ENCODE measurements around the gene AFF4.

DNA sequence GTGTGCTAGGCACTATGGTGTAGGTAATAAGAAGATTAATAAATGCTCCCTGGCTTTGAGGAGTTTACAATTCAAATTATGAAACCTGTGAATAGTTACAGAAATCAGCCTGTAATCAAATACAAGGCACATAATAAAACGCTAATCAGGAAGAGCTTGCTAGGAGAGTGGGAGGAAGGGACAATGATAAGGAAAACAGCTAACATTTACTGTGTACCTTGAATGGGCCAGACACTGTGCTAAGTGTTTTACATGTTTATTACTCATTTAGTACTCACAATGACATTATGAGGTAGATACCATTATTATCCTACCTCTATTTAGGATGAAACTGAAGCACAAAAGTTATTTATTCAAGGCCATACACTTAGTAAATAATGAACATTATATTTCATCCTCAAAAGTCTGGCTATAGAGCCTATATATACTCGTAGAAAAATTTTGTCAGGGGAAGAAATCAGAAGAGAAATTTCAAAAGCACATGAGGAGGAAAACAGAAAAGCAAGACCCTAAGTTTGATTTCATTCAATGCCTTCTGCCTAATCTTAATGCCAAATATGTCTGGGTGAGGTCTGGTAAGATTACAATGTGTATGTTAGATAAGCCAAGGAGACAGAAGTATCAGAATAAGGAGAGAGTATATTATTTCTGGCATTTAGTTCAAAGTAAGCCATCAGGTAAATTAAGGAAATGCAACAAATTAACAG lies 35.9 kb downstream of the AFF4 start:
- TF ChIP-seq, protein P1, sequence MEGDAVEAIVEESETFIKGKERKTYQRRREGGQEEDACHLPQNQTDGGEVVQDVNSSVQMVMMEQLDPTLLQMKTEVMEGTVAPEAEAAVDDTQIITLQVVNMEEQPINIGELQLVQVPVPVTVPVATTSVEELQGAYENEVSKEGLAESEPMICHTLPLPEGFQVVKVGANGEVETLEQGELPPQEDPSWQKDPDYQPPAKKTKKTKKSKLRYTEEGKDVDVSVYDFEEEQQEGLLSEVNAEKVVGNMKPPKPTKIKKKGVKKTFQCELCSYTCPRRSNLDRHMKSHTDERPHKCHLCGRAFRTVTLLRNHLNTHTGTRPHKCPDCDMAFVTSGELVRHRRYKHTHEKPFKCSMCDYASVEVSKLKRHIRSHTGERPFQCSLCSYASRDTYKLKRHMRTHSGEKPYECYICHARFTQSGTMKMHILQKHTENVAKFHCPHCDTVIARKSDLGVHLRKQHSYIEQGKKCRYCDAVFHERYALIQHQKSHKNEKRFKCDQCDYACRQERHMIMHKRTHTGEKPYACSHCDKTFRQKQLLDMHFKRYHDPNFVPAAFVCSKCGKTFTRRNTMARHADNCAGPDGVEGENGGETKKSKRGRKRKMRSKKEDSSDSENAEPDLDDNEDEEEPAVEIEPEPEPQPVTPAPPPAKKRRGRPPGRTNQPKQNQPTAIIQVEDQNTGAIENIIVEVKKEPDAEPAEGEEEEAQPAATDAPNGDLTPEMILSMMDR (conservative IDR thresholded peaks at IDR 0.05; ENCODE audit: low read depth, low read length), result no peak
- TF ChIP-seq EZH2 (IDR thresholded peaks at IDR 0.05; ENCODE audit: borderline replicate concordance, low read depth, low read length, poor library complexity, severe bottlenecking), result no peak

All from A673 (cell line).